HepG2 (cell line): ENCODE measurements around the gene TNRC18. TPM values are rescaled to one million over a fixed set of nuclear protein-coding genes. Genes with fewer than 3 reads are reported as not detected.

Experiments
- ATAC-seq: fragments of 200-7000 bp; cut with Tn5 transposase; 3 replicates; pipeline ENCODE4 v1.9.1; 2020; ENCODE audit warnings: mild to moderate bottlenecking, moderate library complexity
- BruUV-seq: library from RNA; stranded (reverse); fragments of 400-500 nt; replicated peaks from 2 replicates; lab custom pipeline; 2021; lab: Mats Ljungman, UMichigan
- CTCF ChIA-PET: fragments of 300-600 bp; formaldehyde crosslinking; extraction: SDS; loops from one replicate; lab custom pipeline; 2021; ENCODE audit warnings: low total read pairs, inconsistent platforms, low intra/inter-chr PET ratio; lab: Yijun Ruan, JAX
- POLR2A ChIA-PET: fragments of 350-600 bp; sonication (Branson Sonifier 250); formaldehyde crosslinking; loops from one replicate; lab custom pipeline; 2020; ENCODE audit warnings: antibody characterized with exemption, inconsistent platforms; lab: Yijun Ruan, JAX
- DNase-seq: peaks from one replicate; pipeline ENCODE4 v3.0.0-alpha.2; 2015; ENCODE audit warnings: low spot score
- FAIRE-seq: peaks from 3 replicates; lab custom pipeline; 2011; peaks lifted over from hg19 to GRCh38; lab: Jason Lieb, UNC
- H2AFZ ChIP-seq: one replicate; pipeline ENCODE4 v1.6.1; 2011; ENCODE audit warnings: low read length, inconsistent platforms
- H3K27ac ChIP-seq: fragments of 300-600 bp; 3 replicates; pipeline ENCODE4 v1.8.0; 2011; ENCODE audit warnings: mixed run types, mild to moderate bottlenecking, mixed read lengths, low read length, inconsistent platforms; ENCODE audit not compliant: insufficient read depth; ENCODE audit errors: extremely low read length
- H3K27me3 ChIP-seq, 2 experiments: fragments of 200-600 bp in 1 of 2; 2 replicates in 1 of 2; 3 replicates in 1 of 2; pipeline versions ENCODE4 v1.6.0 to v1.8.0; 2011; ENCODE audit warnings: low read length in 2 of 2, mild to moderate bottlenecking in 2 of 2, moderate library complexity in 2 of 2, inconsistent platforms in 1 of 2; ENCODE audit not compliant: insufficient read depth in 2 of 2, control insufficient read depth in 1 of 2
- H3K36me3 ChIP-seq, 2 experiments: fragments of 200-600 bp in 1 of 2; replicated peaks in 1 of 2; 2 replicates in 1 of 2; 3 replicates in 1 of 2; pipeline versions ENCODE4 v1.5.1 to v1.8.0; 2011; ENCODE audit warnings: low read length in 2 of 2, inconsistent platforms in 1 of 2; ENCODE audit not compliant: insufficient read depth in 2 of 2, control insufficient read depth in 1 of 2
- H3K4me1 ChIP-seq: 2 replicates; pipeline ENCODE4 v1.5.1; 2012; ENCODE audit warnings: low read length, inconsistent platforms; ENCODE audit not compliant: insufficient read depth
- H3K4me2 ChIP-seq: 2 replicates; pipeline ENCODE4 v1.6.0; 2011; ENCODE audit warnings: low read depth, low read length, inconsistent platforms
- H3K4me3 ChIP-seq, 3 experiments: fragments of 200-600 bp in 1 of 3; sonication (generic), shearing (Covaris generic) in 1 of 3; replicated peaks in 1 of 3; 2 replicates each; pipeline ENCODE4 v1.5.1; 2011 to 2016; ENCODE audit warnings: low read length in 3 of 3, inconsistent platforms in 2 of 3, low read depth in 2 of 3, mild to moderate bottlenecking in 2 of 3, control low read depth in 1 of 3, mixed read lengths in 1 of 3; ENCODE audit not compliant: insufficient read depth in 1 of 3
- H3K79me2 ChIP-seq: one replicate; pipeline ENCODE4 v1.6.1; 2011; ENCODE audit warnings: low read length, inconsistent platforms; ENCODE audit not compliant: insufficient read depth
- H3K9ac ChIP-seq: 2 replicates; pipeline ENCODE4 v1.6.0; 2011; ENCODE audit warnings: mild to moderate bottlenecking, low read depth, low read length, inconsistent platforms; ENCODE audit not compliant: insufficient read depth
- H3K9me3 ChIP-seq: 2 replicates; pipeline ENCODE4 v1.5.1; 2012; ENCODE audit warnings: mild to moderate bottlenecking, low read length
- H4K20me1 ChIP-seq: 2 replicates; pipeline ENCODE4 v1.6.0; 2011; ENCODE audit warnings: inconsistent platforms, mild to moderate bottlenecking, low read length, moderate library complexity; ENCODE audit not compliant: insufficient read depth
- KDM5A ChIP-seq: fragments of 200-600 bp; sonication (generic); IDR thresholded peaks from 2 replicates; pipeline ENCODE4 v1.7.0; 2018; ENCODE audit warnings: antibody characterized with exemption, mild to moderate bottlenecking, low read length, borderline replicate concordance
- RERE ChIP-seq: IDR thresholded peaks from 2 replicates; pipeline ENCODE4 v1.6.1; 2016; ENCODE audit warnings: low read depth, missing genetic modification reagents, missing compliant biosample characterization
- SKIL ChIP-seq: sonication (generic); formaldehyde crosslinking; IDR thresholded peaks from 2 replicates; pipeline ENCODE4 v1.8.0; 2022; ENCODE audit warnings: missing genetic modification reagents, mild to moderate bottlenecking, moderate library complexity, borderline replicate concordance
- ZFP37 ChIP-seq: sonication (generic); formaldehyde crosslinking; IDR thresholded peaks from 2 replicates; pipeline ENCODE4 v1.4.0; 2020; ENCODE audit warnings: missing genetic modification reagents, borderline replicate concordance
- ZNF20 ChIP-seq: sonication (generic); formaldehyde crosslinking; IDR thresholded peaks from 2 replicates; pipeline ENCODE4 v1.4.0; 2020; ENCODE audit warnings: mild to moderate bottlenecking, moderate library complexity, missing genetic modification reagents
- ZNF274 ChIP-seq: sonication (generic); formaldehyde crosslinking; IDR thresholded peaks from 2 replicates; pipeline ENCODE4 v1.5.1; 2020; ENCODE audit warnings: mild to moderate bottlenecking, missing genetic modification reagents
- ZNF615 ChIP-seq: sonication (generic); formaldehyde crosslinking; IDR thresholded peaks from 2 replicates; pipeline ENCODE4 v1.5.0; 2020; ENCODE audit warnings: mild to moderate bottlenecking, missing genetic modification reagents, borderline replicate concordance
- ZNF646 ChIP-seq: sonication (generic); formaldehyde crosslinking; IDR thresholded peaks from 2 replicates; pipeline ENCODE4 v1.9.0; 2021; ENCODE audit warnings: mild to moderate bottlenecking, missing genetic modification reagents
- WGBS: methylation state at CpG from one replicate; pipeline ENCODE4 v1.1.6; 2017; ENCODE audit warnings: low lambda C conversion rate; 5-methylcytosine and 5-hydroxymethylcytosine counted together
- in situ Hi-C: cut with HindIII; loops from 2 replicates; pipeline ENCODE4 v1.10.0; 2017; ENCODE audit warnings: low pct_unique_long_range_greater_than_20kb; ENCODE audit not compliant: extremely low pct_ligation_motif_present
- intact Hi-C: fragments of 100-400 bp; cut with micrococcal nuclease; formaldehyde crosslinking; loops from one replicate; pipeline ENCODE4 v1.10.0; 2022; ENCODE audit not compliant: unreplicated experiment
- polyA plus RNA-seq, 8 experiments: library from polyadenylated mRNA; depleted of rRNA in 3 of 8; stranded (reverse) in 7 of 8; unstranded in 1 of 8; fragments of >200 nt; fragmentation: Illumina TruSeq in 4 of 8; extraction: Trizol in 4 of 8; gene quantifications; 2 replicates each; pipeline versions ENCODE4 v1.2.1 to v1.2.3, GENCODE V29; 2011 to 2016; ENCODE audit warnings: low read depth in 4 of 8, missing spikeins in 1 of 8, mixed read lengths in 1 of 8; ENCODE audit not compliant: insufficient read depth in 1 of 8
- total RNA-seq, 5 experiments: library from RNA; depleted of rRNA; stranded (reverse); fragments of >200 nt; fragmentation: Illumina TruSeq; extraction: Trizol; gene quantifications; 2 replicates each; pipeline ENCODE4 v1.2.3, GENCODE V29; 2016; ENCODE audit warnings: low read depth in 1 of 5

TNRC18 gene
- total and polyA plus RNA-seq, 2 of the 13 experiments (the other 11 are each of a cell fraction or from before 2014, with no cell fraction given): 11.7 to 17.4 TPM

GRCh38 chr7:5431560-5432015 is 8.0 kb upstream of the TNRC18 start:
- no peak for DNase-seq
- Histone ChIP-seq H4K20me1 (peaks cover 16% of the 10 kb centered on the region; the same call in 1 of the 2 replicates), H3K4me1 (peaks cover 33% of the 10 kb centered on the region), H3K27ac (no peak overlapping the region), H3K79me2 (peaks cover 38% of the 10 kb centered on the region), H3K27me3 (no peaks in the 10 kb centered on the region; a peak in 1 of 5 replicates), H3K4me3 (no peak overlapping the region), H2AFZ (no peak overlapping the region), H3K4me2 (no peak overlapping the region), H3K9me3 (peaks cover 6% of the 10 kb centered on the region; the same call in 1 of the 2 replicates), H3K9ac (no peak overlapping the region), H3K36me3 (peaks cover 0 to 4% of the 10 kb centered on the region in 2 experiments; a peak in 1 of 5 replicates)
- ChIA-PET POLR2A (interaction anchor here (1.1 kb wide), 1 partner anchor 20 kb away, joined by 5 read pairs; no protein-coding TSS in a partner anchor), CTCF (no interaction called here)
- WGBS: 82% methylated on average over 4 of the region's 4 CpGs
- no peak for FAIRE-seq
- no peak for ATAC-seq
- TF ChIP-seq ZNF646 (CRISPR knock-in tag) (peak; percentile 79), SKIL (CRISPR knock-in tag) (no peak), ZNF274 (no peak), KDM5A (no peak), ZFP37 (CRISPR knock-in tag) (no peak), RERE (CRISPR knock-in tag) (no peak), ZNF615 (no peak), ZNF20 (CRISPR knock-in tag) (no peak)
- intact Hi-C loops (no loop called here), in situ Hi-C loops (no loop called here)
- no TSS peak for BruUV-seq
